K562 (cell line): ENCODE data around the gene DCAF10. TPM values are rescaled to one million over a fixed set of nuclear protein-coding genes. Genes with fewer than 3 reads are reported as not detected.

Experiments
- ARID1B ChIP-seq: fragments of 450-650 bp; IDR thresholded peaks from 2 replicates; pipeline ENCODE4 v1.6.1; 2016; ENCODE audit warnings: antibody characterized with exemption, mild to moderate bottlenecking, inconsistent platforms
- BRD4 ChIP-seq: fragments of 200-600 bp; sonication (generic); IDR thresholded peaks from 2 replicates; pipeline ENCODE4 v1.6.1; 2017; ENCODE audit warnings: inconsistent platforms
- CEBPB ChIP-seq: fragments of 450-650 bp; IDR thresholded peaks from 2 replicates; pipeline ENCODE4 v1.6.1; 2016; ENCODE audit warnings: missing genetic modification characterization, missing compliant biosample characterization
- FOXA3 ChIP-seq, 2 experiments: fragments of 450-650 bp in 1 of 2; sonication (generic) in 1 of 2; formaldehyde crosslinking; IDR thresholded peaks in 1 of 2; conservative IDR thresholded peaks in 1 of 2; 2 replicates each; pipeline versions ENCODE4 v1.4.0 to v1.8.0; 2020 to 2022; ENCODE audit warnings: mild to moderate bottlenecking in 2 of 2, missing genetic modification reagents in 1 of 2
- SAFB ChIP-seq: fragments of 200-400 bp; formaldehyde crosslinking; IDR thresholded peaks from 2 replicates; pipeline ENCODE4 v1.6.1; 2017; ENCODE audit warnings: low read depth, low read length, borderline replicate concordance
- SRSF3 ChIP-seq: fragments of 200-400 bp; formaldehyde crosslinking; IDR thresholded peaks from 2 replicates; pipeline ENCODE4 v1.6.1; 2016; ENCODE audit warnings: mild to moderate bottlenecking, low read length, moderate library complexity; ENCODE audit not compliant: insufficient read depth
- TRIM28 ChIP-seq: fragments of 450-650 bp; IDR thresholded peaks from 2 replicates; pipeline ENCODE4 v1.6.1; 2017
- ZNF561 ChIP-seq: fragments of 450-650 bp; formaldehyde crosslinking; conservative IDR thresholded peaks from 2 replicates; pipeline ENCODE4 v1.4.0; 2020; ENCODE audit warnings: mild to moderate bottlenecking, moderate library complexity
- ZNF695 ChIP-seq: fragments of 450-650 bp; formaldehyde crosslinking; IDR thresholded peaks from 2 replicates; pipeline ENCODE4 v1.4.0; 2020; ENCODE audit warnings: mild to moderate bottlenecking, moderate library complexity
- ZNF785 ChIP-seq: fragments of 250-450 bp; sonication (Bioruptor Pico); IDR thresholded peaks from 2 replicates; pipeline ENCODE4 v1.4.0; 2020; ENCODE audit warnings: mild to moderate bottlenecking
- polyA plus RNA-seq, 8 experiments: library from polyadenylated mRNA; depleted of rRNA in 4 of 8; stranded (reverse) in 5 of 8; unstranded in 3 of 8; fragments of >200 nt; fragmentation: Nextera tagmentation in 2 of 8; fragmentation: Illumina TruSeq in 1 of 8; extraction: Ambion mirVana in 2 of 8; extraction: Trizol in 1 of 8; gene quantifications; 2 replicates each; pipeline versions ENCODE4 v1.2.1 to v1.2.3, GENCODE V29; 2011 to 2014; ENCODE audit warnings: inconsistent platforms in 1 of 8, missing spikeins in 1 of 8
- total RNA-seq, 7 experiments: library from RNA; depleted of rRNA in 6 of 7; stranded (reverse); fragments of >200 nt in 6 of 7; fragmentation: Illumina TruSeq in 2 of 7; extraction: Trizol in 2 of 7; gene quantifications; 2 replicates each; pipeline versions ENCODE4 v1.2.1 to v1.2.3, GENCODE V29; 2011 to 2021; ENCODE audit warnings: low replicate concordance in 1 of 7
- TF ChIP-seq, protein P1 (sequence below): fragments of 200-800 bp; sonication (Bioruptor generic); IDR thresholded peaks from 2 replicates; pipeline ENCODE4 v1.6.1; 2017; ENCODE audit warnings: missing genetic modification characterization, missing compliant biosample characterization
- TF ChIP-seq, protein P2 (sequence below): fragments of 200-800 bp; sonication (Bioruptor generic); IDR thresholded peaks from 2 replicates; pipeline ENCODE4 v1.6.1; 2016; ENCODE audit warnings: missing genetic modification characterization, missing compliant biosample characterization
- TF ChIP-seq, protein P3 (sequence below): fragments of 250-450 bp; sonication (Bioruptor Pico); IDR thresholded peaks from 2 replicates; pipeline ENCODE4 v1.5.0; 2020; ENCODE audit warnings: mild to moderate bottlenecking
- TF ChIP-seq, protein P4 (sequence below), 3 experiments: IDR thresholded peaks in 2 of 3; conservative IDR thresholded peaks in 1 of 3; 2 replicates each; pipeline ENCODE4 v1.5.1; 2011 to 2012; ENCODE audit warnings: low read length in 3 of 3, mild to moderate bottlenecking in 3 of 3, control low read depth in 2 of 3, improper control_type of control experiment in 1 of 3, inconsistent platforms in 1 of 3, low read depth in 1 of 3, mixed read lengths in 1 of 3, moderate library complexity in 1 of 3; ENCODE audit not compliant: insufficient read depth in 2 of 3
- TF ChIP-seq, protein P5 (sequence below): fragments of 450-650 bp; IDR thresholded peaks from 2 replicates; pipeline ENCODE4 v1.6.1; 2016; ENCODE audit warnings: low read depth, mild to moderate bottlenecking, moderate library complexity
- TF ChIP-seq, protein P6 (sequence below): fragments of 250-450 bp; sonication (Bioruptor Pico); IDR thresholded peaks from 2 replicates; pipeline ENCODE4 v1.9.0; 2021; ENCODE audit warnings: mild to moderate bottlenecking

The DCAF10 gene
- total and polyA plus RNA-seq, 9 of the 15 experiments (the other 6 are each of a cell fraction or from before 2014, with no cell fraction given) = 6.8 to 40.1 (median 16.9) TPM

DNA sequence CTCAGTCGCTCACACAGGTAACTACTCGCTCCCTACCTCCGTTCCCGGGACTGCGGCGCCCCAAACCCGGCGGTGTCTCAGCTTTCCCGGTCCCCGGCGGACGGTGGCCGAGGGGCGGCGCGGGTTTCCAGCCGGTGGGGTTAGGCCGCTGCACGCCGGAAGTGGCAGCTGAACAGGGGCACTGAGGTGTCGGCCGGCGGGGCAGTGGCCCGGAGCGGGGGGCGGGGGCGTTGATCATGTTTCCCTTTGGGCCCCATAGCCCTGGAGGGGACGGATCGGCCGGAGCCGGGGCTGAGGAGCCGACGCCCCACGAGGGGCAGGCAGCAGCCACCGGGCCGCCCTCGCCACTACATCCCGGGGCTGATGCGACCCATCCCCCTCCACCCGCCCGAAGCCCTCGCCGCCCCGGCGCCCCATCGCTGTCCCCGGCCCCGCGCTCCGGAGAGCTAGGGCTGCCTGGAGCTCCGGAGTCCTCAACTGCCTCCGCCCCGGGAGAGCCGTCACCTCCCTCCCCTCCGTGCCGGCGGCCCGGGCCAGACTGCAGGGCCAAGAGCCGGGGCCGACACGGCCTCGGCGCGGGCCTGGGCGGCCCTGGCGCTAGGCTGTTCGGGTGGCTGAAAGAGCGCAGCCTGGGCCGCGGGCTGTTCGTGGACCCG is at the start of gene DCAF10 (continued):
- TF ChIP-seq BRD4 (no peak; the same call in 1 of the 2 replicates), ZNF561 (CRISPR knock-in tag) (no peak), TRIM28 (no peak; the same call in 1 of the 2 replicates), SRSF3 (no peak), ZNF785 (CRISPR knock-in tag) (no peak), FOXA3 (CRISPR knock-in tag; conservative IDR thresholded peaks at IDR 0.05 in 1 of 2, IDR thresholded peaks at IDR 0.05 in 1 of 2) (peak in 1 of 2 experiments; percentile 79; a peak in 2 of 4 replicates), ZNF695 (CRISPR knock-in tag) (no peak), ARID1B (peak; percentile 65; the same call in 1 of the 2 replicates), CEBPB (tag) (no peak), SAFB (no peak)
- TF ChIP-seq, protein P1, sequence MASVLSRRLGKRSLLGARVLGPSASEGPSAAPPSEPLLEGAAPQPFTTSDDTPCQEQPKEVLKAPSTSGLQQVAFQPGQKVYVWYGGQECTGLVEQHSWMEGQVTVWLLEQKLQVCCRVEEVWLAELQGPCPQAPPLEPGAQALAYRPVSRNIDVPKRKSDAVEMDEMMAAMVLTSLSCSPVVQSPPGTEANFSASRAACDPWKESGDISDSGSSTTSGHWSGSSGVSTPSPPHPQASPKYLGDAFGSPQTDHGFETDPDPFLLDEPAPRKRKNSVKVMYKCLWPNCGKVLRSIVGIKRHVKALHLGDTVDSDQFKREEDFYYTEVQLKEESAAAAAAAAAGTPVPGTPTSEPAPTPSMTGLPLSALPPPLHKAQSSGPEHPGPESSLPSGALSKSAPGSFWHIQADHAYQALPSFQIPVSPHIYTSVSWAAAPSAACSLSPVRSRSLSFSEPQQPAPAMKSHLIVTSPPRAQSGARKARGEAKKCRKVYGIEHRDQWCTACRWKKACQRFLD (CRISPR knock-in tag) = no peak; the same call in 1 of the 2 replicates
- TF ChIP-seq, protein P2, sequence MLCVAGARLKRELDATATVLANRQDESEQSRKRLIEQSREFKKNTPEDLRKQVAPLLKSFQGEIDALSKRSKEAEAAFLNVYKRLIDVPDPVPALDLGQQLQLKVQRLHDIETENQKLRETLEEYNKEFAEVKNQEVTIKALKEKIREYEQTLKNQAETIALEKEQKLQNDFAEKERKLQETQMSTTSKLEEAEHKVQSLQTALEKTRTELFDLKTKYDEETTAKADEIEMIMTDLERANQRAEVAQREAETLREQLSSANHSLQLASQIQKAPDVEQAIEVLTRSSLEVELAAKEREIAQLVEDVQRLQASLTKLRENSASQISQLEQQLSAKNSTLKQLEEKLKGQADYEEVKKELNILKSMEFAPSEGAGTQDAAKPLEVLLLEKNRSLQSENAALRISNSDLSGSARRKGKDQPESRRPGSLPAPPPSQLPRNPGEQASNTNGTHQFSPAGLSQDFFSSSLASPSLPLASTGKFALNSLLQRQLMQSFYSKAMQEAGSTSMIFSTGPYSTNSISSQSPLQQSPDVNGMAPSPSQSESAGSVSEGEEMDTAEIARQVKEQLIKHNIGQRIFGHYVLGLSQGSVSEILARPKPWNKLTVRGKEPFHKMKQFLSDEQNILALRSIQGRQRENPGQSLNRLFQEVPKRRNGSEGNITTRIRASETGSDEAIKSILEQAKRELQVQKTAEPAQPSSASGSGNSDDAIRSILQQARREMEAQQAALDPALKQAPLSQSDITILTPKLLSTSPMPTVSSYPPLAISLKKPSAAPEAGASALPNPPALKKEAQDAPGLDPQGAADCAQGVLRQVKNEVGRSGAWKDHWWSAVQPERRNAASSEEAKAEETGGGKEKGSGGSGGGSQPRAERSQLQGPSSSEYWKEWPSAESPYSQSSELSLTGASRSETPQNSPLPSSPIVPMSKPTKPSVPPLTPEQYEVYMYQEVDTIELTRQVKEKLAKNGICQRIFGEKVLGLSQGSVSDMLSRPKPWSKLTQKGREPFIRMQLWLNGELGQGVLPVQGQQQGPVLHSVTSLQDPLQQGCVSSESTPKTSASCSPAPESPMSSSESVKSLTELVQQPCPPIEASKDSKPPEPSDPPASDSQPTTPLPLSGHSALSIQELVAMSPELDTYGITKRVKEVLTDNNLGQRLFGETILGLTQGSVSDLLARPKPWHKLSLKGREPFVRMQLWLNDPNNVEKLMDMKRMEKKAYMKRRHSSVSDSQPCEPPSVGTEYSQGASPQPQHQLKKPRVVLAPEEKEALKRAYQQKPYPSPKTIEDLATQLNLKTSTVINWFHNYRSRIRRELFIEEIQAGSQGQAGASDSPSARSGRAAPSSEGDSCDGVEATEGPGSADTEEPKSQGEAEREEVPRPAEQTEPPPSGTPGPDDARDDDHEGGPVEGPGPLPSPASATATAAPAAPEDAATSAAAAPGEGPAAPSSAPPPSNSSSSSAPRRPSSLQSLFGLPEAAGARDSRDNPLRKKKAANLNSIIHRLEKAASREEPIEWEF (CRISPR knock-in tag) = no peak
- TF ChIP-seq, protein P3, sequence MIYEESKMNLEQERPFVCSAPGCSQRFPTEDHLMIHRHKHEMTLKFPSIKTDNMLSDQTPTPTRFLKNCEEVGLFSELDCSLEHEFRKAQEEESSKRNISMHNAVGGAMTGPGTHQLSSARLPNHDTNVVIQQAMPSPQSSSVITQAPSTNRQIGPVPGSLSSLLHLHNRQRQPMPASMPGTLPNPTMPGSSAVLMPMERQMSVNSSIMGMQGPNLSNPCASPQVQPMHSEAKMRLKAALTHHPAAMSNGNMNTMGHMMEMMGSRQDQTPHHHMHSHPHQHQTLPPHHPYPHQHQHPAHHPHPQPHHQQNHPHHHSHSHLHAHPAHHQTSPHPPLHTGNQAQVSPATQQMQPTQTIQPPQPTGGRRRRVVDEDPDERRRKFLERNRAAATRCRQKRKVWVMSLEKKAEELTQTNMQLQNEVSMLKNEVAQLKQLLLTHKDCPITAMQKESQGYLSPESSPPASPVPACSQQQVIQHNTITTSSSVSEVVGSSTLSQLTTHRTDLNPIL (CRISPR knock-in tag) = no peak
- TF ChIP-seq, protein P4, sequence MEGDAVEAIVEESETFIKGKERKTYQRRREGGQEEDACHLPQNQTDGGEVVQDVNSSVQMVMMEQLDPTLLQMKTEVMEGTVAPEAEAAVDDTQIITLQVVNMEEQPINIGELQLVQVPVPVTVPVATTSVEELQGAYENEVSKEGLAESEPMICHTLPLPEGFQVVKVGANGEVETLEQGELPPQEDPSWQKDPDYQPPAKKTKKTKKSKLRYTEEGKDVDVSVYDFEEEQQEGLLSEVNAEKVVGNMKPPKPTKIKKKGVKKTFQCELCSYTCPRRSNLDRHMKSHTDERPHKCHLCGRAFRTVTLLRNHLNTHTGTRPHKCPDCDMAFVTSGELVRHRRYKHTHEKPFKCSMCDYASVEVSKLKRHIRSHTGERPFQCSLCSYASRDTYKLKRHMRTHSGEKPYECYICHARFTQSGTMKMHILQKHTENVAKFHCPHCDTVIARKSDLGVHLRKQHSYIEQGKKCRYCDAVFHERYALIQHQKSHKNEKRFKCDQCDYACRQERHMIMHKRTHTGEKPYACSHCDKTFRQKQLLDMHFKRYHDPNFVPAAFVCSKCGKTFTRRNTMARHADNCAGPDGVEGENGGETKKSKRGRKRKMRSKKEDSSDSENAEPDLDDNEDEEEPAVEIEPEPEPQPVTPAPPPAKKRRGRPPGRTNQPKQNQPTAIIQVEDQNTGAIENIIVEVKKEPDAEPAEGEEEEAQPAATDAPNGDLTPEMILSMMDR (IDR thresholded peaks at IDR 0.05 in 2 of 3, conservative IDR thresholded peaks at IDR 0.05 in 1 of 3; ENCODE audit: insufficient read depth in 2 of 3, low read depth in 1 of 3, low read length in 3 of 3) = peak in 2 of 3 experiments; percentile 23 to 25; a peak in 2 of 6 replicates
- TF ChIP-seq, protein P5, sequence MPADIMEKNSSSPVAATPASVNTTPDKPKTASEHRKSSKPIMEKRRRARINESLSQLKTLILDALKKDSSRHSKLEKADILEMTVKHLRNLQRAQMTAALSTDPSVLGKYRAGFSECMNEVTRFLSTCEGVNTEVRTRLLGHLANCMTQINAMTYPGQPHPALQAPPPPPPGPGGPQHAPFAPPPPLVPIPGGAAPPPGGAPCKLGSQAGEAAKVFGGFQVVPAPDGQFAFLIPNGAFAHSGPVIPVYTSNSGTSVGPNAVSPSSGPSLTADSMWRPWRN = no peak
- TF ChIP-seq, protein P6, sequence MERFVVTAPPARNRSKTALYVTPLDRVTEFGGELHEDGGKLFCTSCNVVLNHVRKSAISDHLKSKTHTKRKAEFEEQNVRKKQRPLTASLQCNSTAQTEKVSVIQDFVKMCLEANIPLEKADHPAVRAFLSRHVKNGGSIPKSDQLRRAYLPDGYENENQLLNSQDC (CRISPR knock-in tag) = peak; percentile 96
